RWPE2 (cell line): ENCODE measurements around the gene PAXX.
A peak's percentile ranks its signal among the peaks of the same experiment; 100 is the strongest.

Experiments used
- ATAC-seq: fragments of 200-7000 bp; cut with Tn5 transposase; 3 replicates; pipeline ENCODE4 v1.9.1; 2021; ENCODE audit warnings: low read depth
- DNase-seq: peaks from one replicate; pipeline ENCODE4 v3.0.0-alpha.2; 2020; ENCODE audit warnings: low spot score
- H3K27ac ChIP-seq: fragments of 450-650 bp; 2 replicates; pipeline ENCODE4 v1.5.1; 2017; ENCODE audit warnings: mild to moderate bottlenecking; ENCODE audit not compliant: poor library complexity, severe bottlenecking
- H3K27me3 ChIP-seq: fragments of 250-450 bp; sonication (Bioruptor Pico); 2 replicates; pipeline ENCODE4 v1.5.1; 2021; ENCODE audit warnings: mild to moderate bottlenecking, moderate library complexity; ENCODE audit not compliant: insufficient read depth, poor library complexity, severe bottlenecking
- H3K36me3 ChIP-seq: fragments of 250-450 bp; sonication (Bioruptor Pico); 2 replicates; pipeline ENCODE4 v1.5.1; 2020; ENCODE audit warnings: low read depth, mild to moderate bottlenecking, moderate library complexity
- H3K4me1 ChIP-seq: fragments of 250-450 bp; sonication (Bioruptor Pico); 2 replicates; pipeline ENCODE4 v1.5.1; 2021; ENCODE audit warnings: mild to moderate bottlenecking, moderate library complexity; ENCODE audit not compliant: insufficient read depth, poor library complexity, severe bottlenecking
- H3K4me3 ChIP-seq: fragments of 250-450 bp; sonication (Bioruptor Pico); 2 replicates; pipeline ENCODE4 v1.5.1; 2021; ENCODE audit warnings: mild to moderate bottlenecking, moderate library complexity; ENCODE audit not compliant: severe bottlenecking
- H3K9me3 ChIP-seq: fragments of 250-450 bp; sonication (Bioruptor Pico); 2 replicates; pipeline ENCODE4 v1.5.1; 2021; ENCODE audit warnings: mild to moderate bottlenecking, moderate library complexity; ENCODE audit not compliant: severe bottlenecking
- TF ChIP-seq, protein P1 (sequence below): fragments of 450-650 bp; IDR thresholded peaks from one replicate; pipeline ENCODE4 v1.5.1; 2017; ENCODE audit warnings: mild to moderate bottlenecking, moderate library complexity; ENCODE audit not compliant: poor library complexity, severe bottlenecking

The PAXX gene

DNA sequence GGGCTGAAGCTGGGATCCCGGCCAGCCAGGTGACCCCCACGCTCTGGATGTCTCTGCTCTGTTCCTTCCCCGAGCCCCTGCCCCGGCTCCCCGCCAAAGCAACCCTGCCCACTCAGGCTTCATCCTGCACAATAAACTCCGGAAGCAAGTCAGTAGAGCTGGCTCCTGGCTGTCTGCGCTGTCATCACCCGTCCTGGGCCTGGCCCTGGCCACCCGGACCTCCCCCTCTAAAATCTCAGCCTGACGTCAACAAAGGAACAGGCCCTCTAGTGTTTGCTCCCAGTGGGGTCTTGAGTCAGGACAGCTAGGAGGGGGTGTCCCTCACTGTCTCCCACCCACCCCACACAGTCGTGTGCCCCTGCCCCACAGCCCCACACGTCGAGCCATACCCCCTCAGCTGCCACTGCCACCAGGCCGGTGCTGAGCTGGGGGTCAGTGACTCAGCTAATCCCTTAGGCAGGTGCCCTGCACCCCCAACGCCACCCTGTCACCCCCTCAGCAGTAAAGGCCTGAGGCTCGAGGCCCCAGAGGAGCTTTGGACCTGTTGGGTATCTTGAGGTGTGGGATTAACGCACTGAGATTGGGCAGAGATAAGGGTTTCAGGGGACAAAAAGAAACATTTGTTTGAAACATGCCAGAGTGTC, 10.5 kb upstream of the PAXX start:
- no peaks in the 10 kb centered on the region for H3K9me3 ChIP-seq
- peaks cover 14% of the 10 kb centered on the region for H3K27me3 ChIP-seq
- DNase-seq (no peak), ATAC-seq (no peak)
- no peak overlapping the region for H3K27ac ChIP-seq
- H3K4me1 ChIP-seq = no peaks in the 10 kb centered on the region
- TF ChIP-seq, protein P1, sequence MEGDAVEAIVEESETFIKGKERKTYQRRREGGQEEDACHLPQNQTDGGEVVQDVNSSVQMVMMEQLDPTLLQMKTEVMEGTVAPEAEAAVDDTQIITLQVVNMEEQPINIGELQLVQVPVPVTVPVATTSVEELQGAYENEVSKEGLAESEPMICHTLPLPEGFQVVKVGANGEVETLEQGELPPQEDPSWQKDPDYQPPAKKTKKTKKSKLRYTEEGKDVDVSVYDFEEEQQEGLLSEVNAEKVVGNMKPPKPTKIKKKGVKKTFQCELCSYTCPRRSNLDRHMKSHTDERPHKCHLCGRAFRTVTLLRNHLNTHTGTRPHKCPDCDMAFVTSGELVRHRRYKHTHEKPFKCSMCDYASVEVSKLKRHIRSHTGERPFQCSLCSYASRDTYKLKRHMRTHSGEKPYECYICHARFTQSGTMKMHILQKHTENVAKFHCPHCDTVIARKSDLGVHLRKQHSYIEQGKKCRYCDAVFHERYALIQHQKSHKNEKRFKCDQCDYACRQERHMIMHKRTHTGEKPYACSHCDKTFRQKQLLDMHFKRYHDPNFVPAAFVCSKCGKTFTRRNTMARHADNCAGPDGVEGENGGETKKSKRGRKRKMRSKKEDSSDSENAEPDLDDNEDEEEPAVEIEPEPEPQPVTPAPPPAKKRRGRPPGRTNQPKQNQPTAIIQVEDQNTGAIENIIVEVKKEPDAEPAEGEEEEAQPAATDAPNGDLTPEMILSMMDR = no peak
- no peaks in the 10 kb centered on the region for H3K36me3 ChIP-seq
- H3K4me3 ChIP-seq = no peak overlapping the region

DNA sequence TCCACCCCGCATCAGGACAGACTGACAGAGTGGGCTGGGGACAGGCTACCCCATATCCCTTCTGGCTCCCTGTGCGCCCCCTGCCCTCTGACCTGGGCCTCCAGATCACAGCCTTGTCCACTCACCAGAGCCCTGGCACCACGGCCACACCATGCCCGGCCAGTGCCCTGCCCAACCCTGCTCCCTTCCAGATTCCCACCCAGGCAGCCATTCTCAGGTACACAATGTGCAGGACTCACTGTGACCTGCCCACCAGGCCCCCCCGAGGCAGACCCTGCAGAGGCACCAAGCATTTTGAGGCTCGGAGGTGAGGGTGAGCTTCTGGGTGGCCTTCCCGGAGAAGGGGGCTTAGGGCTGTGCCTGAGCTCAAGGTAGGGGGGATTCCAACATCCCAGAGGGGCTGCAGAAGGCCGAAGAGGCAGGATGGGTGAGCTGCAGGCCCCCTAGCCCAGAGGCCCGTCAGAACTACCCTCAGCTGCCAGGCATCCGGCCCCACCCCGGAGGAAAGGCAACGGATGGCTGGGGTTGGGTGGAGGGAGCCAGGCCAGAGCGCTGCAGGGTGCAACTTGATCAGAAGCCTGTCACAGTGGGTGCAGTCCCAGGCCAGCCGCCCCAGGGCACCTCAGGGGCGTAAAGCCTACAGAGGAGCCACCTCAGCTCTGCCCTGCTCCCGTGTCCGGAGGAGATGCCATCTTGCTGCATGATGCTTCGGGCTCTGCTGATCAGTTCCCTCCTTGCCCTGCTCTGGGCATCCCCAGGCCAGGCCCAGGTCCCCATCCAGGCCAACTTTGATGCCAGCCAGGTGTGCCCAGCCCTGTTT, 9.8 kb upstream of the PAXX start, which contains the start of gene LCNL1:
TSS of gene LCNL1 (plus strand) at position 762 of the 820 bp plus-strand sequence. CDS start 594 bp downstream, outside the sequence.
- DNase-seq (no peak), ATAC-seq (peak; percentile 11; the same call in 1 of the 3 replicates)
- no peaks in the 10 kb centered on the region for H3K4me1 ChIP-seq
- H3K4me3 ChIP-seq = no peak within 1 kb of the TSS
- H3K9me3 ChIP-seq = no peaks in the 10 kb centered on the region
- TF ChIP-seq, protein P1 = no peak
- H3K27ac ChIP-seq = no peak within 1 kb of the TSS
- no peaks in the 10 kb centered on the region for H3K36me3 ChIP-seq
- H3K27me3 ChIP-seq = peaks cover 14% of the 10 kb centered on the region

DNA sequence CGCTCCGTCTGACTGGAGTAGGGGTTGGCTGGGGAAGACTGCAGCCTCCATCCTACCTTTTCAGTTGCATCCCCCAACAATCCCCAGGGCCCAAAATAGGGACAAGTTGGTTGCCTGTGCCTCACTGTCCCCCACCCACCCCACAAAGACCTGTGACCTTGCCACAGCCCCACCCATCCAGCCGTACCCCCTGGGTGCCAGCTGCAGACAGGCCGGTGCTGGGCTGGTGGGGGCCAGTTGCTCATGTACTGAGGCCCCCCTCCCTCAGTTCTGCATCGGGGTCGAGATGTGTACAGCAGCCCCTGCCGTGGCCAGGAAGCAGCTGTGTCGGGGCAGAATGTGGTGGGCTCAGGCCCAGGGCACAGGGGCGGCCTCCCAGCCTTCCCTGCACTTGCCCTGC, 9.1 kb upstream of the PAXX start:
- H3K27me3 ChIP-seq = peaks cover 14% of the 10 kb centered on the region
- no peaks in the 10 kb centered on the region for H3K9me3 ChIP-seq
- DNase-seq (no peak), ATAC-seq (no peak)
- TF ChIP-seq, protein P1 = no peak
- H3K4me1 ChIP-seq = no peaks in the 10 kb centered on the region
- no peak overlapping the region for H3K4me3 ChIP-seq
- H3K27ac ChIP-seq = no peak overlapping the region
- no peaks in the 10 kb centered on the region for H3K36me3 ChIP-seq

DNA sequence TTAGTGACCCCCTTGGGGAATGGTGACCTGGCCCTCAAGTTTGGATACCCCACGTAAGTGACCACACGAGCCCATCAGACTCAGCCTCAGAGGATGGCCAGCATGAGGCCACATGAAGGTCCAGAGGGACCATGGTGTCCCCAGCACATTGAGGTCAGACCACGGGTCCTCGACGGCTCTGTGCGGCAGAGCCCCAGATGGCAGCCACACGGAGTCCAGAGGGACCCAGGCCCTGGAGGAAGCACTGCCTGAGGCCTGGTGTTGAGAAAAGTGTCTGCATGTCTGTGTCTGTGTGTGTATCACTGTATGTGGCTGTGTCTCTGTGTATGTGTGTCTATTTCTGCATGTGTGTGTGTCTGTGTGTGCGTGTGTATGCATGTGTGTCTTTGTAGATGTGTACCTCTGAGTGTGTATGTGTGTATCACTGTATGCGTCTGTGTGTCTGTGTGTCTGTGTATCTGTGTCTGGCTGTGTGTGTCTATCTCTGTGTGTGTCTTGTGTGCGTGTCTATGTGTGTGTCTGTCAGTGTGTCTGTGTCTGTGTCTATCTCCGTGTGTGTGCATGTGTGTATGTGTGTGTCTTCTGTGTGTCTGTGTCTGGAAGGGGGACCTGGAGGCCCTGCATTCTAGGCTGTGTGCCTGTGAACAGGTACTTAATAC, 8.4 kb upstream of the PAXX start:
- ATAC-seq = no peak; the same call in 2 of the 3 replicates
- H3K27ac ChIP-seq = no peak overlapping the region
- no peak for DNase-seq
- no peaks in the 10 kb centered on the region for H3K9me3 ChIP-seq
- TF ChIP-seq, protein P1 = no peak
- H3K4me1 ChIP-seq = no peaks in the 10 kb centered on the region
- H3K4me3 ChIP-seq = no peak overlapping the region
- H3K36me3 ChIP-seq = no peaks in the 10 kb centered on the region
- H3K27me3 ChIP-seq = peaks cover 14% of the 10 kb centered on the region
